ENCODE results near the gene FGFRL1.
A peak's percentile ranks its signal among the peaks of the same experiment; 100 is the strongest.

FGFRL1 gene

DNA sequence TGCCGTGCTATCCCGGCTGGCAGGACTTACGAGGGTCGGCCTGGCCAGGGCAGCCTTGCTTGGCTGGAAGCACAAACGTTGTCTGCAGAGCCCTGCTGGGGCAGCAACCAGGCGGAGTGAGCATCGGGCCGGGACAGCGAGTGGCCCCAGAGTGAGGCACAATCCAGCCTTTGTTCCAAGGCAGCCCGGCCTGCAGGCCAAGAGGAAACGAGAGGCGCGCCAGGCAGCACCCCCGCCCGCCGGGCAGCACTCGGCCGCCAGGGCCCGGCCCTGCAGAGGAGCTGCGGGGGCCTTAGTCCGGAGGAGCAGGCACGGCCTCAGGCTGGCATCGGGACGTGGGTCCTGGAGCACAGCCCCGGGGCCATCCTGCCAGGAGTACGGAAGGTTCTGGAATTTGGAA lies 24.1 kb downstream of the FGFRL1 start:
- peak; percentile 27 for DNase-seq (ENCODE audit: low read depth)
- no peak overlapping the region for H3K4me3 ChIP-seq (ENCODE audit: low read length)
- TF ChIP-seq, protein P1, sequence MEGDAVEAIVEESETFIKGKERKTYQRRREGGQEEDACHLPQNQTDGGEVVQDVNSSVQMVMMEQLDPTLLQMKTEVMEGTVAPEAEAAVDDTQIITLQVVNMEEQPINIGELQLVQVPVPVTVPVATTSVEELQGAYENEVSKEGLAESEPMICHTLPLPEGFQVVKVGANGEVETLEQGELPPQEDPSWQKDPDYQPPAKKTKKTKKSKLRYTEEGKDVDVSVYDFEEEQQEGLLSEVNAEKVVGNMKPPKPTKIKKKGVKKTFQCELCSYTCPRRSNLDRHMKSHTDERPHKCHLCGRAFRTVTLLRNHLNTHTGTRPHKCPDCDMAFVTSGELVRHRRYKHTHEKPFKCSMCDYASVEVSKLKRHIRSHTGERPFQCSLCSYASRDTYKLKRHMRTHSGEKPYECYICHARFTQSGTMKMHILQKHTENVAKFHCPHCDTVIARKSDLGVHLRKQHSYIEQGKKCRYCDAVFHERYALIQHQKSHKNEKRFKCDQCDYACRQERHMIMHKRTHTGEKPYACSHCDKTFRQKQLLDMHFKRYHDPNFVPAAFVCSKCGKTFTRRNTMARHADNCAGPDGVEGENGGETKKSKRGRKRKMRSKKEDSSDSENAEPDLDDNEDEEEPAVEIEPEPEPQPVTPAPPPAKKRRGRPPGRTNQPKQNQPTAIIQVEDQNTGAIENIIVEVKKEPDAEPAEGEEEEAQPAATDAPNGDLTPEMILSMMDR (conservative IDR thresholded peaks at IDR 0.05; ENCODE audit: low read length): no peak; the same call in 1 of the 2 replicates

- TF ChIP-seq, protein P1 (conservative IDR thresholded peaks at IDR 0.05; ENCODE audit: low read length): no peak
- no peak overlapping the region for H3K4me3 ChIP-seq (ENCODE audit: low read length)
- DNase-seq (ENCODE audit: low read depth): no peak
Observed at GRCh38 chr4:1036095-1036494, 24.7 kb downstream of the FGFRL1 start.

DNA sequence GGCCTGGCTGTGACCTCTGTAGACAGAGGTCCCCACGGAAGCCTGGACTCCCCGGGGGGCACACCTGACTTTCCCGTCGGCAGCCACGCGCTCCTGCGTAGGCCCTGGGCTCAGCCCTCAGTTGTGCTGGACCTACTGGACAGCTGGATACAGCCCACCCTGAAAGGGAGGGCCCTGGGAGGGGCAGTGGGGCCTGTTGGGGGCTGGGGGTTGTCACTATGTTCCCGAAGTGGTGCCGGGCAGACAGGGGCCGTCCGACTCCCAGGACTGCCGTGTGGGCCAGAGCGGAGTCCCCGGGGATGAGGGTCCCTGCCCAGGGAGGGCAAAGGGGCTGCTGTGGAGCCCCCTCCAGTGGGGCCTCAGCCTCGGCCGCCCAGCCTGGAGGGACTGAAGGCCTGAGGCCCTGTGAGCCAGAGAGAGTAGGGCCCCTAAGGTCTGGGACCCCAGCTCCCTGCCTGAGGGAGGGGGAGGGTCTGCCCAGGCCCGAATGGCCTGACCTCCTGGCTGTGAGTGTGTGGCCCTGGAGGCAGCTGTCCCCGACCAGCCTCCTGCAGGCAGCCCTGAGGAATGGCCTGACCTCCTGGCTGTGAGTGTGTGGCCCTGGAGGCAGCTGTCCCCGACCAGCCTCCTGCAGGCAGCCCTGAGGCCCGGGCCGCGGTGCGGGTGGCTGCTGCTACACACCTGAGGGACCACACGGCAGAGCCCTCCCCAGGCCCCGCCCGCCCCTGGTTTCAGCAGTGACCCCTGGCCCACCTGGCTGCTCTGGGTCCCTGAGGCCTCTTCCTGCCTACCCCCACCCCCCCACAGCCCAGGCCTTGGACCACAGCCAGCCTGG lies 25.8 kb downstream of the FGFRL1 start:
- no peak for DNase-seq (ENCODE audit: low read depth)

GRCh38 chr4:1038948-1039492 lies 27.6 kb downstream of the FGFRL1 start:
- TF ChIP-seq, protein P1 (conservative IDR thresholded peaks at IDR 0.05; ENCODE audit: low read length): no peak
- no peak for DNase-seq (ENCODE audit: low read depth)
- H3K4me3 ChIP-seq (ENCODE audit: low read length): no peak overlapping the region

More for the DNA sequence above, 25.8 kb downstream of the FGFRL1 start:
- H3K4me3 ChIP-seq (ENCODE audit: low read length): no peak overlapping the region
- TF ChIP-seq, protein P1 (conservative IDR thresholded peaks at IDR 0.05; ENCODE audit: low read length): no peak

- DNase-seq (ENCODE audit: low read depth): peak; percentile 40
Observed at GRCh38 chr4:1039493-1040343, 28.3 kb downstream of the FGFRL1 start.

GRCh38 chr4:1040344-1041146 lies 29.1 kb downstream of the FGFRL1 start:
- DNase-seq (ENCODE audit: low read depth): no peak
- no peak overlapping the region for H3K4me3 ChIP-seq (ENCODE audit: low read length)
- TF ChIP-seq, protein P1 (conservative IDR thresholded peaks at IDR 0.05; ENCODE audit: low read length): no peak

More at GRCh38 chr4:1039493-1040343, 28.3 kb downstream of the FGFRL1 start:
- TF ChIP-seq, protein P1 (conservative IDR thresholded peaks at IDR 0.05; ENCODE audit: low read length): no peak
- H3K4me3 ChIP-seq (ENCODE audit: low read length): no peak overlapping the region
